Mesendoderm (in vitro differentiated cells): ENCODE data around the gene PDCD7.

ENCODE experiments used
- DNase-seq: peaks from one replicate; pipeline ENCODE4 v3.0.0; 2013
- H2AK5ac ChIP-seq: 2 replicates; pipeline ENCODE4 v1.6.1; 2013; ENCODE audit warnings: low read length, inconsistent platforms
- H2BK120ac ChIP-seq: 2 replicates; pipeline ENCODE4 v1.6.1; 2013; ENCODE audit warnings: low read depth, mild to moderate bottlenecking, low read length, moderate library complexity, mixed read lengths
- H2BK15ac ChIP-seq: replicated peaks from 2 replicates; pipeline ENCODE4 v1.6.1; 2013; ENCODE audit warnings: low read depth, mild to moderate bottlenecking, moderate library complexity
- H2BK5ac ChIP-seq: 2 replicates; pipeline ENCODE4 v1.6.1; 2013; ENCODE audit warnings: low read length, inconsistent platforms
- H3K18ac ChIP-seq: 2 replicates; pipeline ENCODE4 v1.6.1; 2013; ENCODE audit warnings: mild to moderate bottlenecking, low read length, mixed read lengths
- H3K23ac ChIP-seq: one replicate; pipeline ENCODE4 v1.6.1; 2013; ENCODE audit warnings: low read length
- H3K27ac ChIP-seq: 2 replicates; pipeline ENCODE4 v1.5.1; 2013; ENCODE audit warnings: low read depth, mild to moderate bottlenecking, inconsistent platforms, low read length, moderate library complexity
- H3K27me3 ChIP-seq: 2 replicates; pipeline ENCODE4 v1.6.1; 2013; ENCODE audit warnings: low read length, control low read depth, mild to moderate bottlenecking, inconsistent platforms; ENCODE audit not compliant: insufficient read depth, poor library complexity
- H3K36me3 ChIP-seq: 2 replicates; pipeline ENCODE4 v1.6.1; 2013; ENCODE audit warnings: low read length, inconsistent platforms; ENCODE audit not compliant: control insufficient read depth, insufficient read depth
- H3K4ac ChIP-seq: one replicate; pipeline ENCODE4 v1.6.1; 2013; ENCODE audit warnings: low read depth, mild to moderate bottlenecking, low read length, moderate library complexity
- H3K4me1 ChIP-seq: 2 replicates; pipeline ENCODE4 v1.6.1; 2013; ENCODE audit warnings: low read depth, low read length, inconsistent platforms; ENCODE audit not compliant: control insufficient read depth
- H3K4me2 ChIP-seq: 2 replicates; pipeline ENCODE4 v1.6.1; 2013; ENCODE audit warnings: low read length
- H3K4me3 ChIP-seq: 2 replicates; pipeline ENCODE4 v1.5.1; 2013; ENCODE audit warnings: mild to moderate bottlenecking, low read length
- H3K56ac ChIP-seq: one replicate; pipeline ENCODE4 v1.6.1; 2013; ENCODE audit warnings: low read length
- H3K79me1 ChIP-seq: 2 replicates; pipeline ENCODE4 v1.6.1; 2013; ENCODE audit warnings: low read length, inconsistent platforms
- H3K79me2 ChIP-seq: 2 replicates; pipeline ENCODE4 v1.6.1; 2013; ENCODE audit warnings: mild to moderate bottlenecking, low read length; ENCODE audit not compliant: control insufficient read depth, insufficient read depth
- H3K9ac ChIP-seq: 2 replicates; pipeline ENCODE4 v1.6.1; 2013; ENCODE audit warnings: low read length, inconsistent platforms
- H4K5ac ChIP-seq: one replicate; pipeline ENCODE4 v1.6.1; 2013; ENCODE audit warnings: low read length
- H4K8ac ChIP-seq: one replicate; pipeline ENCODE4 v1.6.1; 2013; ENCODE audit warnings: low read depth, mild to moderate bottlenecking, control low read depth, low read length, moderate library complexity
- WGBS: extraction: QIAGEN DNeasy Blood & Tissue Kit; methylation state at CpG from one replicate; pipeline ENCODE4 v1.1.7; 2013; ENCODE audit warnings: low lambda C conversion rate, missing lambda C conversion rate; ENCODE audit not compliant: insufficient coverage; ENCODE audit errors: extremely low coverage; 5-methylcytosine and 5-hydroxymethylcytosine counted together

The PDCD7 gene

GRCh38 chr15:65097651-65098263, 35.9 kb downstream of the PDCD7 start:
- H3K4me3 ChIP-seq = no peak overlapping the region
- no peak overlapping the region for H2BK15ac ChIP-seq
- H3K4me2 ChIP-seq = no peak overlapping the region
- H3K23ac ChIP-seq = no peak overlapping the region
- no peak for DNase-seq
- H3K79me2 ChIP-seq = no peaks in the 10 kb centered on the region
- no peak overlapping the region for H3K18ac ChIP-seq
- no peaks in the 10 kb centered on the region for H3K79me1 ChIP-seq
- H3K27me3 ChIP-seq = no peaks in the 10 kb centered on the region
- no peak overlapping the region for H2BK5ac ChIP-seq
- no peaks in the 10 kb centered on the region for H3K4me1 ChIP-seq
- H4K5ac ChIP-seq = no peak overlapping the region
- H3K4ac ChIP-seq = no peak overlapping the region
- no peaks in the 10 kb centered on the region for H3K36me3 ChIP-seq
- no peak overlapping the region for H2AK5ac ChIP-seq
- H4K8ac ChIP-seq = no peak overlapping the region
- H3K27ac ChIP-seq = no peak overlapping the region
- WGBS = no CpG with 5 or more reads among the region's 7 CpGs
- H3K9ac ChIP-seq = no peak overlapping the region
- H2BK120ac ChIP-seq = no peak overlapping the region
- no peak overlapping the region for H3K56ac ChIP-seq

- H2BK120ac ChIP-seq = no peak overlapping the region
- WGBS = no CpG with 5 or more reads among the region's 6 CpGs
- no peaks in the 10 kb centered on the region for H3K4me1 ChIP-seq
- no peak overlapping the region for H3K18ac ChIP-seq
- H3K23ac ChIP-seq = no peak overlapping the region
- H3K27me3 ChIP-seq = no peaks in the 10 kb centered on the region
- no peak overlapping the region for H3K4me3 ChIP-seq
- no peak overlapping the region for H3K4ac ChIP-seq
- H4K8ac ChIP-seq = no peak overlapping the region
- H3K79me1 ChIP-seq = no peaks in the 10 kb centered on the region
- H4K5ac ChIP-seq = no peak overlapping the region
- H3K36me3 ChIP-seq = no peaks in the 10 kb centered on the region
- H3K27ac ChIP-seq = no peak overlapping the region
- H3K79me2 ChIP-seq = no peaks in the 10 kb centered on the region
- H2BK15ac ChIP-seq = no peak overlapping the region
- no peak overlapping the region for H3K4me2 ChIP-seq
- no peak overlapping the region for H3K9ac ChIP-seq
- no peak overlapping the region for H2BK5ac ChIP-seq
- no peak overlapping the region for H3K56ac ChIP-seq
- DNase-seq = no peak
- no peak overlapping the region for H2AK5ac ChIP-seq
Measured at GRCh38 chr15:65096481-65097385, 36.9 kb downstream of the PDCD7 start.

- no peak overlapping the region for H2BK5ac ChIP-seq
- no peak overlapping the region for H3K27ac ChIP-seq
- no peak overlapping the region for H2BK120ac ChIP-seq
Measured at GRCh38 chr15:65095747-65096104, 37.9 kb downstream of the PDCD7 start.

GRCh38 chr15:65095011-65095746, 38.4 kb downstream of the PDCD7 start:
- H3K36me3 ChIP-seq = no peaks in the 10 kb centered on the region
- no peak overlapping the region for H3K56ac ChIP-seq
- H3K18ac ChIP-seq = no peak overlapping the region
- H2BK5ac ChIP-seq = no peak overlapping the region
- no peak overlapping the region for H3K23ac ChIP-seq
- no peak overlapping the region for H3K4ac ChIP-seq
- H2BK120ac ChIP-seq = no peak overlapping the region
- H3K4me1 ChIP-seq = no peaks in the 10 kb centered on the region
- no peak overlapping the region for H4K5ac ChIP-seq
- no peaks in the 10 kb centered on the region for H3K79me2 ChIP-seq
- no peak overlapping the region for H2BK15ac ChIP-seq
- no peak overlapping the region for H2AK5ac ChIP-seq
- H3K27me3 ChIP-seq = no peaks in the 10 kb centered on the region
- DNase-seq = no peak
- no peak overlapping the region for H3K27ac ChIP-seq
- no CpG with 5 or more reads among the region's 5 CpGs for WGBS
- no peak overlapping the region for H3K4me2 ChIP-seq
- H3K9ac ChIP-seq = no peak overlapping the region
- no peak overlapping the region for H3K4me3 ChIP-seq
- H4K8ac ChIP-seq = no peak overlapping the region
- no peaks in the 10 kb centered on the region for H3K79me1 ChIP-seq

More at GRCh38 chr15:65095747-65096104, 37.9 kb downstream of the PDCD7 start:
- no CpG with 5 or more reads among the region's 6 CpGs for WGBS
- Histone ChIP-seq H2AK5ac (no peak overlapping the region), H3K36me3 (no peaks in the 10 kb centered on the region), H4K5ac (no peak overlapping the region), H3K4me2 (no peak overlapping the region), H3K79me2 (no peaks in the 10 kb centered on the region), H2BK15ac (no peak overlapping the region), H4K8ac (no peak overlapping the region), H3K23ac (no peak overlapping the region), H3K4me1 (no peaks in the 10 kb centered on the region), H3K27me3 (no peaks in the 10 kb centered on the region), H3K4ac (no peak overlapping the region), H3K56ac (no peak overlapping the region), H3K18ac (no peak overlapping the region), H3K4me3 (no peak overlapping the region), H3K9ac (no peak overlapping the region), H3K79me1 (no peaks in the 10 kb centered on the region)
- DNase-seq = no peak

- Histone ChIP-seq H3K79me1 (no peaks in the 10 kb centered on the region), H3K56ac (no peak overlapping the region), H2BK15ac (no peak overlapping the region), H3K18ac (no peak overlapping the region), H3K27ac (no peak overlapping the region), H3K4me3 (no peak overlapping the region), H3K36me3 (no peaks in the 10 kb centered on the region), H3K23ac (no peak overlapping the region), H4K8ac (no peak overlapping the region), H3K4me1 (peaks cover under 1% of the 10 kb centered on the region), H2AK5ac (no peak overlapping the region), H3K9ac (no peak overlapping the region), H3K27me3 (no peaks in the 10 kb centered on the region), H4K5ac (no peak overlapping the region), H3K79me2 (no peaks in the 10 kb centered on the region), H2BK120ac (no peak overlapping the region), H3K4ac (no peak overlapping the region), H3K4me2 (no peak overlapping the region), H2BK5ac (no peak overlapping the region)
- no peak for DNase-seq
- WGBS = no CpG with 5 or more reads among the region's 14 CpGs
Measured at GRCh38 chr15:65094294-65094995, 39.2 kb downstream of the PDCD7 start.
